Lung (tissue), 4 donors: Measurements from ENCODE around the gene ATP5MC2. TPM values are rescaled to one million over a fixed set of nuclear protein-coding genes. Genes with fewer than 3 reads are reported as not detected.

Experiments used
- polyA plus RNA-seq, 2 donors: library from polyadenylated mRNA; stranded (reverse); fragments of 200-250 nt; gene quantifications; one replicate each; pipeline ENCODE4 v1.2.1, GENCODE V29; 2013
- total RNA-seq, 2 donors: library from RNA; depleted of rRNA in 1 of 2; stranded (reverse); fragments of >200 nt in 1 of 2; gene quantifications; one replicate each; pipeline ENCODE4 v1.2.1, GENCODE V29; 2014 to 2021
- donor health status: Bipolar disorder and iron deficiency.
- donor health status: healthy.
- donor health status: DM: yes; HTN: yes; CAD: no.

The ATP5MC2 gene
- total and polyA plus RNA-seq, 4 donors, result 143 to 582 (median 320) TPM

Other genes starting within 250 kb of the ATP5MC2 start
- 100 to 1,000 TPM in 1 of 2 donors, 10 to 100 TPM in 1; 59.0 to 178 TPM for gene PRR13, start 234.3 kb downstream of the ATP5MC2 start, total RNA-seq
- 100 to 1,000 TPM; 157 to 336 TPM for gene PRR13, start 234.3 kb downstream of the ATP5MC2 start, polyA plus RNA-seq
- gene PCBP2, start 224.0 kb downstream of the ATP5MC2 start, total RNA-seq, result 100 to 1,000 TPM; 612 to 697 TPM
- gene PCBP2, start 224.0 kb downstream of the ATP5MC2 start, polyA plus RNA-seq, result 100 to 1,000 TPM; 363 to 501 TPM
- gene MAP3K12, start 176.6 kb downstream of the ATP5MC2 start, total RNA-seq, result 10 to 100 TPM; 21.2 to 25.4 TPM
- gene MAP3K12, start 176.6 kb downstream of the ATP5MC2 start, polyA plus RNA-seq, result 10 to 100 TPM; 13.4 to 18.9 TPM
- 10 to 100 TPM; 32.6 to 41.3 TPM for gene TARBP2, start 174.8 kb downstream of the ATP5MC2 start, total RNA-seq
- 10 to 100 TPM; 32.2 to 37.1 TPM for gene TARBP2, start 174.8 kb downstream of the ATP5MC2 start, polyA plus RNA-seq
- not detected for gene NPFF, start 168.6 kb downstream of the ATP5MC2 start, total RNA-seq
- gene NPFF, start 168.6 kb downstream of the ATP5MC2 start, polyA plus RNA-seq, result under 1 TPM in 1 of 2 donors, not detected in 1; 0.45 TPM
- 10 to 100 TPM; 40.4 to 43.3 TPM for gene ATF7, start 49.7 kb downstream of the ATP5MC2 start, total RNA-seq
- 10 to 100 TPM; 16.8 to 22.9 TPM for gene ATF7, start 49.7 kb downstream of the ATP5MC2 start, polyA plus RNA-seq
- 100 to 1,000 TPM in 1 of 2 donors, 10 to 100 TPM in 1; 80.4 to 223 TPM for gene CALCOCO1, start 51.4 kb upstream of the ATP5MC2 start, total RNA-seq
- 10 to 100 TPM; 65.5 to 71.4 TPM for gene CALCOCO1, start 51.4 kb upstream of the ATP5MC2 start, polyA plus RNA-seq
- not detected for gene CISTR, start 75.9 kb upstream of the ATP5MC2 start, total RNA-seq
- not detected for gene CISTR, start 75.9 kb upstream of the ATP5MC2 start, polyA plus RNA-seq